A204.1 (cell line): Measurements from ENCODE around the gene TNN.
"Not testable (repeated sequence)": the region's sequence is repeated elsewhere in the genome, so short reads cannot be mapped to it uniquely, and the experiment has no call there.

Experiments
- FAIRE-seq: peaks from 2 replicates; lab custom pipeline; 2012; peaks lifted over from hg19 to GRCh38; lab: Jason Lieb, UNC

Gene TNN

DNA sequence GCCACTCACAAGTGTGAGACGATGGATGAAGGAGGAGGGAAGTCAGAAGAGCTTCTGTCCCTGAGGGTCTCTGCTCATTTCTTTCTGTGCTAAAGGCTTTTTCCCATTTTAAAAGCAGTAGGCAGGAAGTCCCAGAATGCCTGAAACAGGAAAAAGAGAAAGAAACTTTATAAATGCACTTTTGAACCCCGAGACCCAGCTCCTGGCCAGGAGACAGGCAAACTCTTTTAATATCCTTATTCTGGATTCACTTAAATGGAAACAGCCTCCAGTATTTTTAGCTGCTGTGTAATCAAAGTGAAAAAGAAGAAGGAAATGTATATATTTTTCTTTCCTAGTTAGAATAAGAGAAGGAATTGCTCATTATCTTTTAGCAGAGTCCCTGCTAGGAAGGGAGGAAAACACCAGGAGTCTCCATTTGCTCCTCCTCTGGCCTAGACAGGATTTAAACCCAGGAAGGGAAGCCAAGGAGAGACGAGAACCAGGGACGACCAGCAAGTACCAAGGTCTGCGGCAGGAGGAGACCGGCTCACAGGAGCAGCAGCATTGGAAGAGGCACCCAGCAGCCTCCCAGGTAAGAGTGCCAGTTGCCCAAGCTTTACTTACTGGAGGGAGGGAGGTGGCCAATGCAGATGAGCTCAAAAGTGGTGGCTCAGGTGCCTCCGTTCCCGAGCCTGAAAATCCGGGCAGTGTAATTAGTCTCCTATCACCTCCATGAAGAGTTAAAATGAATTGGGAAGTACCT lies at the start of gene TNN:
Gene TNN (plus strand): TSS at position 472 of the 745 bp plus-strand sequence. CDS start 9,586 bp downstream, outside the sequence.
- FAIRE-seq, result no peak

- no peak for FAIRE-seq
Measured at GRCh38 chr1:175019524-175019923, 48.1 kb upstream of the TNN start.

GRCh38 chr1:175023043-175023921 lies 44.4 kb upstream of the TNN start, which contains the start of gene MRPS14:
MRPS14 (minus strand) TSS chr1:175023425; CDS start chr1:175023408, 17 bp downstream.
- FAIRE-seq, result peak; percentile 97

GRCh38 chr1:175023922-175024242 lies 43.8 kb upstream of the TNN start:
- FAIRE-seq, result not testable (repeated sequence)

GRCh38 chr1:175024773-175025172 lies 42.9 kb upstream of the TNN start:
- no peak for FAIRE-seq

DNA sequence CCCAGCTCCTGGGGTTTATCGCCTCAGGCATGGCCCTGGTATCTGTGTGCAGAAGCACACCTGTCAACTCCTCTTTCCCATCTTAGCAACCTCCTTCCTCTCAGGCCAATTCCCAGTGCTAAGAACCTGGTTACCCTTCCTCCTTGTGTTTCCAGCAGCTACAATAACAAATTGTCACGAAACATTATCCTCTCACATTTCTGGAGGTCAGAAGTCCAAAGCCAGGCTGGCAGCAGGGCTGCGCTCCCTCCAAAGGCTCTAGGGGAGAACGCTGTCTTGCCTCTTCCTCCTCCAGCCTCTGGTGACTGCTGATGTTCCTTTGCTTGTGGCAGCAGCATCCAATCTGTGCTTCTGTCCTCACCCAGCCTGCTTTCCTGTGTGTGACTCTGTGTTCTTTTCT lies 33.7 kb upstream of the TNN start:
- FAIRE-seq, result no peak

DNA sequence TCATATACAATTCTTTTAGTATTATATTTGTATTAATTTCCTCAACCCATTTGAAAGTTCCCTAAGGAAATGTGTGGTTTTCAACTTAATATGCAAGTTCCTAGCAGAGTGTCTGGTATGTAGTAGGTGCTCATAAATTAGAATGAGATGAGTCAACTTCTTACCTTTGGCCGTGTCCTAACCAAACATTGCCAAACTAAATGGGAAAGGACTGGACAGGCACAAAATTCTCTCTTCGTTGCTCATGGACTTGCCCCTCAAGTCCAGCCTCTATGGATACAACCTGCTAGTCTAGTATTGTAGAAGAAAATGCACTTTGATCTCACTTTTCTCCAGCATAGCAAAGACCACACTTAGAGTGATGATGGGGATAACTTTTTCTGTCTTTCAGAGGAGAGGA lies 32.9 kb upstream of the TNN start:
- FAIRE-seq, result no peak

DNA sequence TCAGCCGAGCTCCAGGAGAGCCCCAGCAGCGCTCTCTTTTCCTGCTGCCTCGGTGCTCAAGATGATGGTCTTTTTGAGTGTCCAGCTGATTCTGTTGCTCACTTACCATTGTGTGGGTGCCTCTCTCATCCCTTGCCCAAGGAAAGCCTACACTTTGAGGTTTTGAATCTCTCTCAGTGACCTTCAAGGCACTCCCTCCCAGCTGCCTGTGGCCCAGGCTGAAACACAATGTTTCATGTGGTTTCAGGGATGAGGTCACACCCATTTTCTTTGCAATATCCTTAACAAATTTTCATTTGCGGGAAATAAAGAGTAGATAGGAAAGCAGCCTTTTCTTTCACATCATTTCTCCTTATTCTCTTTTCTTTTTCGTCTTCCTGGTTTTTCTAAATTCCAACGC lies 31.8 kb upstream of the TNN start:
- no peak for FAIRE-seq

GRCh38 chr1:175036476-175036875 lies 31.2 kb upstream of the TNN start:
- no peak for FAIRE-seq

- no peak for FAIRE-seq
Measured at GRCh38 chr1:175037416-175037815, 30.2 kb upstream of the TNN start.

- no peak for FAIRE-seq
Measured at GRCh38 chr1:175040324-175040879, 27.2 kb upstream of the TNN start.

DNA sequence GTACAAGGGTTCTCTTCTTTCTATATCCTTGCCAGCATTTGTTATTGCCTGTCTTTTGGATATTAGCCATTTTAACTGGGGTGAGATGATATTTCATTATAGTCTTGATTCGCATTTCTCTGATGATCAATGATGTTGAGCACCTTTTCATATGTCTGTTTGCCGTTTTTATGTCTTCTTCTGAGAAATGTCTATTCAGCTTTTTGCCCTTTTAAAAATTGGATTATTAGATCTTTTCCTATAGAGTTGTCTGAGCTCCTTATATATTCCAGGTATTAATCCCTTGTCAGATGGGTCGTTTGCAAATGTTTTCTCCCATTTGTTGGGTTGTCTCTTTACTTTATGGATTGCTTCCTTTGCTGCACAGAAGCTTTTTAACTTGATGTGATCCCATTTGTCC lies 25.0 kb upstream of the TNN start:
- FAIRE-seq, result no peak

- FAIRE-seq, result no peak
Measured at GRCh38 chr1:175043824-175044223, 23.8 kb upstream of the TNN start.

GRCh38 chr1:175044591-175044990 lies 23.0 kb upstream of the TNN start:
- FAIRE-seq, result not testable (repeated sequence)

GRCh38 chr1:175045097-175045496 lies 22.5 kb upstream of the TNN start:
- no peak for FAIRE-seq

- no peak for FAIRE-seq
Measured at GRCh38 chr1:175045519-175045918, 22.1 kb upstream of the TNN start.

DNA sequence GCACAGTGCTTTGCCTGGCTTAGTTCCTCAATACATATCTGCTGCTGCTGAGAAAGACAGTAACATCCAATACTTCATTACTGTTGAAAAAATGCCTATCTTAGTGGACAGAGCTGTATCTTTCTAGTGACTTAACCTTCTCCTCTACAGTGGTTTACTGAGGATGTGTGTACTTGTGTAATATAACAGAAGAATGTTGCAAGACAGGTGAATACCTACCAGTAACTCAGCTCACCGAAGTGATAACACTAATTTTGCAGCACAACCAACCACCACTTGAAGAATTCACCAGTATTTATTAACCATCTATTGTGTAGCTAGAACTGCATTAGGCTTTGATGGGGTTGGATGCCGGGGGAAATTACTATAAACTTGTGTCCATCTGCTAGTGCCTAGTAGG lies 16.6 kb upstream of the TNN start:
- no peak for FAIRE-seq

GRCh38 chr1:175054736-175055135 lies 12.9 kb upstream of the TNN start:
- no peak for FAIRE-seq

GRCh38 chr1:175062339-175062738 lies 5.3 kb upstream of the TNN start:
- FAIRE-seq, result no peak

GRCh38 chr1:175062858-175063257 lies 4.8 kb upstream of the TNN start:
- no peak for FAIRE-seq

DNA sequence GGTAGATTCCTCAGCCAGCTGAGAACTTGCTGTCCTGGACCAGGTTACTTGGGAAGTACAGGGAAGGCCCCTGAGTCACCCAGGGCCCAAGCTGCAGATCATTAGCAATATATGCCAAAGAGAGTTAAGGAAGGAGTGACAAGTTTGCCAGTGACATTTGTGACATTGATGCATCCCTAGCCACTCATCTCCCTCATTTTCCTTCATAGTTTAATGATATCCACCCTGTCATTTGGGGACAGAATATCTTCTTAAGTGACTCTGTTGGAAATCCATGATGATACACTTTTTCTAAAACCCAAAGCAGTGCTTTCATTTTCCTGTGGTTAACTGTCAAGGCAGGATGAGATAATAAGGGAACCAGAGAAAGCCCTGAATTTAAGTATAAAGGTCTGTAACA lies 3.2 kb downstream of the TNN start:
- FAIRE-seq, result no peak

DNA sequence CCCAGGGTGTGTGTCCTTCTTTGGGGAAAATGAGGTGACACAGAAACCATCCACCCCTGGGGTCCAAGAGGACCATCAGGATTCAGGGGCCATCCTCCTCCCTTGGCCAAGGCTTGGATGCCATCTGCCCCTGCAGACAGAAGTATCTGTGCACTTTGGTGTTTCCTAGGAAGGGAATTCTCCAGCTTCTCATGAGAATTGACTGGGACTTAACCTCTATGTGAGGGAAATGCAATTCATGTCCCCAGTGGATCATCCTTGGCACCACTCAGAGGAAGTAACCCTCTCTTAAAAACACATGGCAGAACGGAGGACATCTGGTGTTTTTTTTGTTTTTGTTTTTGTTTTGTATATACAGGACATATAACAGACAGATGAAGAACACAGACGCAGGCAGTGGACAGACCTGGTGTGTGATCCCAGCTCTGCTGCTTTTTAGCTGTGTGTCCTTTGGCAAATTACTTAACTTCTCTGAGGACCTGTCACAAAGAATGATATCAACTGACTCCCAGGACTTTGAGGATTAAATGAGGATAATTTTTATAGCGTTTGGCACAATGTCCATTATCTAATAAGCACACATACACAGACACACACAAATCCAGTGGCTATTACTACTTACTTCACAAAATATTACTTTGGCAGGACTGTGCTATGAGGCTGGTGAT lies 3.8 kb downstream of the TNN start:
- FAIRE-seq, result no peak
